ENCODE measurements around the gene ME3.

The ME3 gene

DNA sequence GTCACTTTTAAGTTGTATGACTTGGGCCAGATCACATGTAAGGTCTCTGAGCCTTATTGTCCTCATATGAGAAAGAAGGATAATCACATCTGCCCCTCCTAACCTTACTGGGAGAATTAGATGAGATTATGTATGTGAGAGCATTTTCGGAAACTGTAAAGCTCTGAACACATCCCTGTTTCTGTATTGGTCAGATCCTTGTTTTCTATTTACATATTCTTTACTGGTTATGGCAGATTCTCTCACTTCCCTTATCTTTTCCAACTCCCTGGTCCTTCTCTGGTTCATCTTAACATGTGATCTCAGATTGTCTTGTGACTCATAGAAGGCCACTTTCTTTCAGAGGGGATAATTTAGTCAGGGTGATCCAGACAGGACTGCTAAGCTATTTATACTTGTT lies 255.9 kb downstream of the ME3 start:
- DNase-seq: peak; percentile 51

DNA sequence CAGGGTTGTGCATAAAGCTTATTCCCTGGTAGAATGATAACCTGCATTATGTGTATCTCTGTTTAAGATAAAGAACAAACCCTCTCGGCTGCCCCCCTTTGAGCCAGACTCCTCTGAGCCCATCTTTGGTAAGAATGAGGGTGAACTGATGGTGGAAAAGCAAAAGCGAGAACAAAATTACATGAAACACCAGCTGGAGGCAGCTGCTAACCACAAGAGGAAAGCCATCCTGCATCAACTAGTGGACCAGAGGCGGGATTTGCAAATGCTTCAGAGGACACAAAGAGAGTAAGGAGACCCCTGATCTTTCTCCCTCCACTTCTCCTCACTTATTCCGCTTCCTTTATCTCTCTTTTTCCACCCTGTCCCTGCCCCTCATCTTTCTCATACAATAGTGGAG lies 257.4 kb downstream of the ME3 start:
- DNase-seq: no peak

DNA sequence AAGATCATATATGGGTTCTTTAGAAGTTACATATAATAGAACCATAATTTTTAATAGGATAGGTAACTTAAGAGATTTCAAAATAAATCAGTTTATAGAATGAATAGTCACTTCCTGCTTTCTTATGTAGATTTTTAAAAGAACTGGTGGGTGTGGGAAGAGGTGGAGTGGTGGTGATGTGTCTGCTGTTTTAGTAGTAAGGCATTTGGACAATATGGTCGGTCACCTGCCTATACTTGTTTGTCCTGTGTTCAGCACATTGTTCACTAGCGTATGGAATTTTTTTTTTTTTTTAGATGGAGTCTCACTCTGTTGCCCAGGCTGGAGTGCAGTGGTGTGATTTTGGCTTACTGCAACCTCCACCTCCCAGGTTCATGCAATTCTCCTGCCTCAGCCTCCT lies 258.4 kb downstream of the ME3 start:
- no peak for DNase-seq

DNA sequence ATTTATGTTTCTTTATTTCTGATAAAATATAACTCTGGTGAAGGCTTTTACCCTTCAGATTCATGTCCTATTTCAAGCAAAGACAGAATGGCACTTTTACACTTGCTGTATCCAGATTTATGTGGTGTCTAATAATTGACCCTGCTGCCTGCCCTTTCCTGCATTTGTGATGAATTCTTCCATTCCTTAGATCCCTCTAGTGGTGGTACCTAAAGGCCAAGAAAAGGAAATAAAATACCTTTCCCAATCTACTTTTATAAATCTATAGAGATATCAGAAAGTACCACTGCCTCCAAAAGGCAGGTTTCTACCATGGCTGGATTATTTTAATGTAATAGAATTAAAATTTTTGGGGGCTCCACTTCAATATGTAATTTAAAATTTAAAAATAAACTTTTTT lies 263.6 kb downstream of the ME3 start:
- no peak for DNase-seq

DNA sequence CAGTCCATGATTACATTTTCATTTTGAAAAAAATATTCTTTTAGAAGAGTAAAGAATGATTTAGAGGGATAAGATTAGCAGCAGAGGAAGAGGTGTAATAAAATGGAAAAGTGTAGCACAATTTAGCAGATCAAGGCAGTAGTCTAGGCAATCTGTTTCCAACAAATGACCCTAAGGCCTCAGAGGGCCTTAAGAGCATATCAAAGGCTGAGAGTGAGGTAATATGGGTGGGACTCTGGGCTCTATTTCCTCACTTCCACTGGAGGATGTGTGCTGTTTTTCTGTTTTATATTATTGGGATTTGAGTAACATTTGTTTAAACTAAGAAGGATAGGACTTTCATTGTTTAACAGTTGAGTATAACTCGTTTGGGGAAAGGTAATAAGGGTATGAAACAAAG lies 269.0 kb downstream of the ME3 start:
- DNase-seq: no peak

DNA sequence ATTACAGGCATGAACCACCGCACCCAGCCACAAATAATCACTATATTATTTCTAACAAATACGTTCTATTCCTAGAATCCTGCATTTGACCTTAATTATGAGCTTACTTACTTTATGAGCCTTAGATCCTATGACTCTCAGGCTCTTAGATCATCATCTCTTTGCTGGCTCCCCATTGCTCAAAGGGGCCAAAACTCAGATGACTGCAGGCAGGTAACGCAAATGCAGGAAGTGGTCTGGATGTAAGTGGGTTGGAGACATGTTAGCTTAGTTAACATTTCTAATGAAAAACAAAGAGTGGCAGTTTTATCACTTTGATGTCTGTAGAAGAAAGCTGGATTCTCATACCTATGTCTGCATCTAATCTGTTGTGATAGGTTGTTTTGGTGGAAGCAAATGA lies 274.3 kb downstream of the ME3 start:
- no peak for DNase-seq

DNA sequence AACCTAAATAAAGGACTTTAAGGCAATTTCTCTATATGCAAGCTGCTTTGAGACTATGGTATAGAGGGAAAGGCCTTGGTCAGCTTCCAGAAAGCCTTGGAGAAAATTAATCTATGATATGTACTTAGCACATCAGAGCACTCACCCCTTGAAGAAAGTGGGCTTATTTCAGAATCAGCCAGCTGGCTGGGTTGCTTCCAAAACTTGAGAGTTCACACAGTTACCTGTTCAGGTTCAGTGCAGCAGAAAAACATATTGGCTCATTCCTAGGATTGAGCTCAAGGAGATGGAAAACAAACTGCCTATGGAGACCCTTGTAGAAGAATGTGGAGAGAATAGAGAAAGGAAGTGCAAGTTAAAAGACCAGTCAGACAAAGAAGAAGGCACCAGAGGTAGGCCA lies 275.1 kb downstream of the ME3 start:
- no peak for DNase-seq

DNA sequence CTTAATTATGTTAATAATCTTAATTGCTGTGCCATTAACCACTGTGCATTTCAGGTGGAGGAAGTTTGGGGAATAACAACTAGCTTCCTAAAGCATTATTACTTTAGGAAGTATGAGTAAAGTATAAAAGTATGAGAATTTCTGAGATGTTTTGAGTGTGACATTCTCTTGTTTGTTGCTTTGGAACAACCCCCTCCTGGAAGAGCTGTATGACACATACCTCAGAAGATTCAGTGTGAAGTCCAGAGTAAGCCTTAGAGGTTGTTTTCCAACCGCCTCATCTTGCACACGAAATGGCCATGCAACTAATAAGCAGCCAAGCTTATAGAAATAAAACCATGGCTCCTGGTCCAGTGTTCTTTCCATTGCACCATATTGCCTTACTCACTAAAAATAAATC lies 276.0 kb downstream of the ME3 start:
- DNase-seq: no peak

DNA sequence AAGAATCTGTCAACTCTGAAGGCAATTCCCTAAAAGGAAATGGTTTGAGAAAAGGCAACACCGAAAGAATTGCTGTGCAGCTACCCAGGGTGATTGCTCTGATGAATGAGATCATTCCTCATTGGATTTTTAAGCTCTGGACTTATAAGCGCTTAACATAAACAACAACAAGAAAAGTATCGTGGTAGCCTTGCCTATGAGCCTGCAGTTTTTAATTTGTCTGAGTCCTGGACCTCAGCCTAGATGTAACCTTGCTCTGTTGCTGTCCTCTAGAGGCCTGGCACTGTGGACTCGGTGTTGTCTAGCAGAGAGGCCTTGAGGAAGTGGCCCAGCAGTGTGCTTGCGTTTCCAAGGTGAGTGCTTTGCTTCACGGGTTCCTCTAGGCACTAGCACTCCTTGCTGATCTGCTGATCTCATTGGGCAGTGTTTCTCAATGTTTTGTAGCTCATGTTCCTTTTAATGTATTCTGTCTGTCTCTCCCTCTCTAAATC lies 277.3 kb downstream of the ME3 start:
- DNase-seq: no peak

Data from hematopoietic multipotent progenitor cell treated with erythropoietin and hydrocortisone succinate and interleukin-3 and kit ligand, for 8 days (in vitro differentiated cells).